Stimulated activated CD4-positive, alpha-beta T cell treated with anti-CD3 and anti-CD28 coated beads, Interleukin-2, amount 100 ng/mL, for 4 hours (primary cell): ENCODE results near the gene LLGL2.

Source experiments
- DNase-seq: peaks from one replicate; pipeline ENCODE4 v3.0.0-alpha.2; 2020; ENCODE audit warnings: low read depth

Gene LLGL2

GRCh38 chr17:75615301-75615700, 89.8 kb downstream of the LLGL2 start:
- no peak for DNase-seq

- no peak for DNase-seq
Observed at GRCh38 chr17:75616521-75617122, 91.1 kb downstream of the LLGL2 start.

- no peak for DNase-seq
Observed at GRCh38 chr17:75617218-75617617, 91.7 kb downstream of the LLGL2 start.

GRCh38 chr17:75617675-75618074, 92.2 kb downstream of the LLGL2 start:
- no peak for DNase-seq

GRCh38 chr17:75619506-75620431, 94.3 kb downstream of the LLGL2 start:
- DNase-seq = no peak

- no peak for DNase-seq
Observed at GRCh38 chr17:75621489-75621888, 96.0 kb downstream of the LLGL2 start.

- DNase-seq = no peak
Observed at GRCh38 chr17:75622076-75622475, 96.6 kb downstream of the LLGL2 start.

GRCh38 chr17:75622771-75623273, 97.3 kb downstream of the LLGL2 start:
- DNase-seq = no peak

- DNase-seq = no peak
Observed at GRCh38 chr17:75623386-75623785, 97.9 kb downstream of the LLGL2 start.

GRCh38 chr17:75624021-75624420, 98.5 kb downstream of the LLGL2 start:
- no peak for DNase-seq
